Measurements from ENCODE around the gene VPS37B. TPM values are rescaled to one million over a fixed set of nuclear protein-coding genes. Genes with fewer than 3 reads are reported as not detected.

The VPS37B gene
- total RNA-seq, 1 experiment from 2014 or later: 18.1 TPM

DNA sequence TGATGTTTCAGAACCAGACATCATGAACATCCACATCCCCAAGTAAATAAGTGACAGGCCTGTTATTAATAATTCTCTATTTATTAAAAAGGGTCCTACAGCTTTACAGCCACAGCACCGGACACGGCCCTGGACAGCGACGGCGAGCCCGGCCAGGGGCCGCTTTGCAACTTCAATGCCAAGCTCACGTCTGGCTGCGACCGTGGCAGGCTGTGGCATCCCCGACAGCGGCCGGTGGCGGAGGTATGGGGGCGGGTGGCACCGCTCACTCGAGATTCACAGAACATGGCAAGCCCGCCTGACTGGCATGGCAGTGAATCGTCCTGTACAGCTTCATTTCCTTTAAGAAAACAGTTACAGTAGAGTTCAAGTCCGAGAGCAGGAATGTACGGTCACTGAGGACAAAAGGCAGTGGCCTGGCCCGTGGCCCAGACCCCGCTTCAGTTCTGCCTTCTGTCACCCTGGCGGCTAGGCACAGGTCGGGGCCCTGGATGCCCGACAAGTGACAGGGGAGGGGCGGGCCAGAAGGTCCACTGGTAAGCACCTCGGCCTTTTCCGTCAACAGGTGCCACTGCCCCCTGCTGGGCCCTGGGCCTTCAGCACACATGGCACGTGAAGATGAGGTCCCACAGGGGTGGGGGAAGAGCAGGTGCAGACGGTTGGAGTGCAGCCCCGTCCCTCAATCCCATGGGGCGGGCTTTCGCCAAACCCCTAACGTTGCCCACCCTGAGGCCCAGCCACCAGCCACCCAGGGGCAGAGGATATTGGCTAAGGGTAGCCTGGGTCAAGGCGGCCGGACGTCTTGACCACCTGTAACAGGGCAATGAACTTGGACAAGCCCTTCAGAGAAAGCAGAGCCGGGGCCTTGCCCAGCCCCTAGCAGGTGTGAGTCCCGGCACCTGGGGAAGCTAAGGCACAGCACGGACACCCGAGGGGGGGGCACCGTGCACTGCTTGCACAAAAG is 30.4 kb downstream of the VPS37B start:
- Mint-ChIP-seq H3K4me1 (no peaks in the 10 kb centered on the region), H3K27ac (no peak overlapping the region), H3K36me3 (peaks cover 18% of the 10 kb centered on the region), H3K4me3 (no peak overlapping the region), H3K9me3 (no peaks in the 10 kb centered on the region), H3K27me3 (ENCODE audit: low read depth) (peaks cover 61% of the 10 kb centered on the region)
- CTCF ChIA-PET: interaction anchor here (6.6 kb wide), 1 partner anchor 89 kb away, joined by 67 read pairs; no protein-coding TSS in a partner anchor
- DNase-seq (ENCODE audit: low spot score) (peak; percentile 43), ATAC-seq (no peak)
- no peak for TF ChIP-seq CREB1 (CRISPR knock-in tag; IDR thresholded peaks at IDR 0.05)
- TF ChIP-seq RELA (CRISPR knock-in tag; IDR thresholded peaks at IDR 0.05; ENCODE audit: borderline replicate concordance): no peak
- TF ChIP-seq GTF2I (CRISPR knock-in tag; conservative IDR thresholded peaks at IDR 0.05): no peak
- TF ChIP-seq, protein P1, sequence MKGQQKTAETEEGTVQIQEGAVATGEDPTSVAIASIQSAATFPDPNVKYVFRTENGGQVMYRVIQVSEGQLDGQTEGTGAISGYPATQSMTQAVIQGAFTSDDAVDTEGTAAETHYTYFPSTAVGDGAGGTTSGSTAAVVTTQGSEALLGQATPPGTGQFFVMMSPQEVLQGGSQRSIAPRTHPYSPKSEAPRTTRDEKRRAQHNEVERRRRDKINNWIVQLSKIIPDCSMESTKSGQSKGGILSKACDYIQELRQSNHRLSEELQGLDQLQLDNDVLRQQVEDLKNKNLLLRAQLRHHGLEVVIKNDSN (CRISPR knock-in tag; IDR thresholded peaks at IDR 0.05): no peak
- TF ChIP-seq ELF4 (CRISPR knock-in tag; IDR thresholded peaks at IDR 0.05; ENCODE audit: low read depth): no peak
- TF ChIP-seq CBFB (CRISPR knock-in tag; IDR thresholded peaks at IDR 0.05; ENCODE audit: low read depth): no peak
- TF ChIP-seq, protein P2, sequence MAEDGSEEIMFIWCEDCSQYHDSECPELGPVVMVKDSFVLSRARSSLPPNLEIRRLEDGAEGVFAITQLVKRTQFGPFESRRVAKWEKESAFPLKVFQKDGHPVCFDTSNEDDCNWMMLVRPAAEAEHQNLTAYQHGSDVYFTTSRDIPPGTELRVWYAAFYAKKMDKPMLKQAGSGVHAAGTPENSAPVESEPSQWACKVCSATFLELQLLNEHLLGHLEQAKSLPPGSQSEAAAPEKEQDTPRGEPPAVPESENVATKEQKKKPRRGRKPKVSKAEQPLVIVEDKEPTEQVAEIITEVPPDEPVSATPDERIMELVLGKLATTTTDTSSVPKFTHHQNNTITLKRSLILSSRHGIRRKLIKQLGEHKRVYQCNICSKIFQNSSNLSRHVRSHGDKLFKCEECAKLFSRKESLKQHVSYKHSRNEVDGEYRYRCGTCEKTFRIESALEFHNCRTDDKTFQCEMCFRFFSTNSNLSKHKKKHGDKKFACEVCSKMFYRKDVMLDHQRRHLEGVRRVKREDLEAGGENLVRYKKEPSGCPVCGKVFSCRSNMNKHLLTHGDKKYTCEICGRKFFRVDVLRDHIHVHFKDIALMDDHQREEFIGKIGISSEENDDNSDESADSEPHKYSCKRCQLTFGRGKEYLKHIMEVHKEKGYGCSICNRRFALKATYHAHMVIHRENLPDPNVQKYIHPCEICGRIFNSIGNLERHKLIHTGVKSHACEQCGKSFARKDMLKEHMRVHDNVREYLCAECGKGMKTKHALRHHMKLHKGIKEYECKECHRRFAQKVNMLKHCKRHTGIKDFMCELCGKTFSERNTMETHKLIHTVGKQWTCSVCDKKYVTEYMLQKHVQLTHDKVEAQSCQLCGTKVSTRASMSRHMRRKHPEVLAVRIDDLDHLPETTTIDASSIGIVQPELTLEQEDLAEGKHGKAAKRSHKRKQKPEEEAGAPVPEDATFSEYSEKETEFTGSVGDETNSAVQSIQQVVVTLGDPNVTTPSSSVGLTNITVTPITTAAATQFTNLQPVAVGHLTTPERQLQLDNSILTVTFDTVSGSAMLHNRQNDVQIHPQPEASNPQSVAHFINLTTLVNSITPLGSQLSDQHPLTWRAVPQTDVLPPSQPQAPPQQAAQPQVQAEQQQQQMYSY (CRISPR knock-in tag; IDR thresholded peaks at IDR 0.05): no peak
- TF ChIP-seq, protein P3, sequence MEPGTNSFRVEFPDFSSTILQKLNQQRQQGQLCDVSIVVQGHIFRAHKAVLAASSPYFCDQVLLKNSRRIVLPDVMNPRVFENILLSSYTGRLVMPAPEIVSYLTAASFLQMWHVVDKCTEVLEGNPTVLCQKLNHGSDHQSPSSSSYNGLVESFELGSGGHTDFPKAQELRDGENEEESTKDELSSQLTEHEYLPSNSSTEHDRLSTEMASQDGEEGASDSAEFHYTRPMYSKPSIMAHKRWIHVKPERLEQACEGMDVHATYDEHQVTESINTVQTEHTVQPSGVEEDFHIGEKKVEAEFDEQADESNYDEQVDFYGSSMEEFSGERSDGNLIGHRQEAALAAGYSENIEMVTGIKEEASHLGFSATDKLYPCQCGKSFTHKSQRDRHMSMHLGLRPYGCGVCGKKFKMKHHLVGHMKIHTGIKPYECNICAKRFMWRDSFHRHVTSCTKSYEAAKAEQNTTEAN (CRISPR knock-in tag; IDR thresholded peaks at IDR 0.05): no peak
- TF ChIP-seq TCF7 (CRISPR knock-in tag; IDR thresholded peaks at IDR 0.05; ENCODE audit: low read depth): no peak
- no peak for TF ChIP-seq IRF2 (CRISPR knock-in tag; IDR thresholded peaks at IDR 0.05; ENCODE audit: borderline replicate concordance, low read depth)
- TF ChIP-seq EMX1 (CRISPR knock-in tag; IDR thresholded peaks at IDR 0.05): no peak
- TF ChIP-seq TEAD4 (CRISPR knock-in tag; IDR thresholded peaks at IDR 0.05): no peak
- TF ChIP-seq, protein P4, sequence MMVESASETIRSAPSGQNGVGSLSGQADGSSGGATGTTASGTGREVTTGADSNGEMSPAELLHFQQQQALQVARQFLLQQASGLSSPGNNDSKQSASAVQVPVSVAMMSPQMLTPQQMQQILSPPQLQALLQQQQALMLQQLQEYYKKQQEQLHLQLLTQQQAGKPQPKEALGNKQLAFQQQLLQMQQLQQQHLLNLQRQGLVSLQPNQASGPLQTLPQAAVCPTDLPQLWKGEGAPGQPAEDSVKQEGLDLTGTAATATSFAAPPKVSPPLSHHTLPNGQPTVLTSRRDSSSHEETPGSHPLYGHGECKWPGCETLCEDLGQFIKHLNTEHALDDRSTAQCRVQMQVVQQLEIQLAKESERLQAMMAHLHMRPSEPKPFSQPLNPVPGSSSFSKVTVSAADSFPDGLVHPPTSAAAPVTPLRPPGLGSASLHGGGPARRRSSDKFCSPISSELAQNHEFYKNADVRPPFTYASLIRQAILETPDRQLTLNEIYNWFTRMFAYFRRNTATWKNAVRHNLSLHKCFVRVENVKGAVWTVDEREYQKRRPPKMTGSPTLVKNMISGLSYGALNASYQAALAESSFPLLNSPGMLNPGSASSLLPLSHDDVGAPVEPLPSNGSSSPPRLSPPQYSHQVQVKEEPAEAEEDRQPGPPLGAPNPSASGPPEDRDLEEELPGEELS (CRISPR knock-in tag; IDR thresholded peaks at IDR 0.05): no peak
- TF ChIP-seq GRHL2 (CRISPR knock-in tag; IDR thresholded peaks at IDR 0.05; ENCODE audit: insufficient replicate concordance, severe bottlenecking): no peak
- POLR2A ChIA-PET: no interaction called here

DNA sequence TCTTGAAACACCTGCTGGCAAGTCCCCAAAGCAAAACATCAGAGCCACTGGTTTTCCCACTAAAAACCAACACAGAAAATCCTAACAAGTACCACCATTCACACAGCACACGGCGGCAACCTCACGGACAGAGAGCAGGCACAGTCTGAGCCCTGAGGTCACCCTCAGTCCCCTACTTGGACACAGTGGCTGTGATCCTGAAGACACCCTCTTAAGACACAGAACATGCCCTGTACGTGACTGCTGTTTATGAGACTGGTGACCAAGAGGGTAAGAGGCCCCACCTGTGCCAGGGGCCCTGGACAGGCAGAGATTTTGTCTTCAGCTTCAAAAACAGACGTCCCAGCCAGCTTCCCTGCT is 31.1 kb downstream of the VPS37B start:
- H3K4me3 Mint-ChIP-seq: no peak overlapping the region
- CTCF ChIA-PET: interaction anchor here (6.6 kb wide), 1 partner anchor 89 kb away, joined by 67 read pairs; no protein-coding TSS in a partner anchor
- peaks cover 55% of the 10 kb centered on the region for H3K27me3 Mint-ChIP-seq (ENCODE audit: low read depth)
- H3K36me3 Mint-ChIP-seq: peaks cover 11% of the 10 kb centered on the region
- H3K4me1 Mint-ChIP-seq: no peaks in the 10 kb centered on the region
- POLR2A ChIA-PET: no interaction called here
- no peak overlapping the region for H3K27ac Mint-ChIP-seq
- no peak for DNase-seq (ENCODE audit: low spot score)
- H3K9me3 Mint-ChIP-seq: no peaks in the 10 kb centered on the region
- no peak for ATAC-seq
- TF ChIP-seq, protein P5, sequence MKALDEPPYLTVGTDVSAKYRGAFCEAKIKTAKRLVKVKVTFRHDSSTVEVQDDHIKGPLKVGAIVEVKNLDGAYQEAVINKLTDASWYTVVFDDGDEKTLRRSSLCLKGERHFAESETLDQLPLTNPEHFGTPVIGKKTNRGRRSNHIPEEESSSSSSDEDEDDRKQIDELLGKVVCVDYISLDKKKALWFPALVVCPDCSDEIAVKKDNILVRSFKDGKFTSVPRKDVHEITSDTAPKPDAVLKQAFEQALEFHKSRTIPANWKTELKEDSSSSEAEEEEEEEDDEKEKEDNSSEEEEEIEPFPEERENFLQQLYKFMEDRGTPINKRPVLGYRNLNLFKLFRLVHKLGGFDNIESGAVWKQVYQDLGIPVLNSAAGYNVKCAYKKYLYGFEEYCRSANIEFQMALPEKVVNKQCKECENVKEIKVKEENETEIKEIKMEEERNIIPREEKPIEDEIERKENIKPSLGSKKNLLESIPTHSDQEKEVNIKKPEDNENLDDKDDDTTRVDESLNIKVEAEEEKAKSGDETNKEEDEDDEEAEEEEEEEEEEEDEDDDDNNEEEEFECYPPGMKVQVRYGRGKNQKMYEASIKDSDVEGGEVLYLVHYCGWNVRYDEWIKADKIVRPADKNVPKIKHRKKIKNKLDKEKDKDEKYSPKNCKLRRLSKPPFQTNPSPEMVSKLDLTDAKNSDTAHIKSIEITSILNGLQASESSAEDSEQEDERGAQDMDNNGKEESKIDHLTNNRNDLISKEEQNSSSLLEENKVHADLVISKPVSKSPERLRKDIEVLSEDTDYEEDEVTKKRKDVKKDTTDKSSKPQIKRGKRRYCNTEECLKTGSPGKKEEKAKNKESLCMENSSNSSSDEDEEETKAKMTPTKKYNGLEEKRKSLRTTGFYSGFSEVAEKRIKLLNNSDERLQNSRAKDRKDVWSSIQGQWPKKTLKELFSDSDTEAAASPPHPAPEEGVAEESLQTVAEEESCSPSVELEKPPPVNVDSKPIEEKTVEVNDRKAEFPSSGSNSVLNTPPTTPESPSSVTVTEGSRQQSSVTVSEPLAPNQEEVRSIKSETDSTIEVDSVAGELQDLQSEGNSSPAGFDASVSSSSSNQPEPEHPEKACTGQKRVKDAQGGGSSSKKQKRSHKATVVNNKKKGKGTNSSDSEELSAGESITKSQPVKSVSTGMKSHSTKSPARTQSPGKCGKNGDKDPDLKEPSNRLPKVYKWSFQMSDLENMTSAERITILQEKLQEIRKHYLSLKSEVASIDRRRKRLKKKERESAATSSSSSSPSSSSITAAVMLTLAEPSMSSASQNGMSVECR (CRISPR knock-in tag; IDR thresholded peaks at IDR 0.05; ENCODE audit: borderline replicate concordance): no peak
- TF ChIP-seq, protein P6, sequence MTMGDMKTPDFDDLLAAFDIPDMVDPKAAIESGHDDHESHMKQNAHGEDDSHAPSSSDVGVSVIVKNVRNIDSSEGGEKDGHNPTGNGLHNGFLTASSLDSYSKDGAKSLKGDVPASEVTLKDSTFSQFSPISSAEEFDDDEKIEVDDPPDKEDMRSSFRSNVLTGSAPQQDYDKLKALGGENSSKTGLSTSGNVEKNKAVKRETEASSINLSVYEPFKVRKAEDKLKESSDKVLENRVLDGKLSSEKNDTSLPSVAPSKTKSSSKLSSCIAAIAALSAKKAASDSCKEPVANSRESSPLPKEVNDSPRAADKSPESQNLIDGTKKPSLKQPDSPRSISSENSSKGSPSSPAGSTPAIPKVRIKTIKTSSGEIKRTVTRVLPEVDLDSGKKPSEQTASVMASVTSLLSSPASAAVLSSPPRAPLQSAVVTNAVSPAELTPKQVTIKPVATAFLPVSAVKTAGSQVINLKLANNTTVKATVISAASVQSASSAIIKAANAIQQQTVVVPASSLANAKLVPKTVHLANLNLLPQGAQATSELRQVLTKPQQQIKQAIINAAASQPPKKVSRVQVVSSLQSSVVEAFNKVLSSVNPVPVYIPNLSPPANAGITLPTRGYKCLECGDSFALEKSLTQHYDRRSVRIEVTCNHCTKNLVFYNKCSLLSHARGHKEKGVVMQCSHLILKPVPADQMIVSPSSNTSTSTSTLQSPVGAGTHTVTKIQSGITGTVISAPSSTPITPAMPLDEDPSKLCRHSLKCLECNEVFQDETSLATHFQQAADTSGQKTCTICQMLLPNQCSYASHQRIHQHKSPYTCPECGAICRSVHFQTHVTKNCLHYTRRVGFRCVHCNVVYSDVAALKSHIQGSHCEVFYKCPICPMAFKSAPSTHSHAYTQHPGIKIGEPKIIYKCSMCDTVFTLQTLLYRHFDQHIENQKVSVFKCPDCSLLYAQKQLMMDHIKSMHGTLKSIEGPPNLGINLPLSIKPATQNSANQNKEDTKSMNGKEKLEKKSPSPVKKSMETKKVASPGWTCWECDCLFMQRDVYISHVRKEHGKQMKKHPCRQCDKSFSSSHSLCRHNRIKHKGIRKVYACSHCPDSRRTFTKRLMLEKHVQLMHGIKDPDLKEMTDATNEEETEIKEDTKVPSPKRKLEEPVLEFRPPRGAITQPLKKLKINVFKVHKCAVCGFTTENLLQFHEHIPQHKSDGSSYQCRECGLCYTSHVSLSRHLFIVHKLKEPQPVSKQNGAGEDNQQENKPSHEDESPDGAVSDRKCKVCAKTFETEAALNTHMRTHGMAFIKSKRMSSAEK (CRISPR knock-in tag; IDR thresholded peaks at IDR 0.05; ENCODE audit: borderline replicate concordance): no peak
- TF ChIP-seq IRF2 (CRISPR knock-in tag; IDR thresholded peaks at IDR 0.05; ENCODE audit: borderline replicate concordance, low read depth): no peak
